Kidney tubule cell (primary cell): ENCODE results near the gene C9orf153.
"Not testable (repeated sequence)": the region's sequence is repeated elsewhere in the genome, so short reads cannot be mapped to it uniquely, and the experiment has no call there.

ENCODE experiments used
- DNase-seq: peaks from one replicate; pipeline ENCODE4 v3.0.0-alpha.2; 2018; ENCODE audit warnings: low spot score

The C9orf153 gene

GRCh38 chr9:86263876-86264275 is 4.4 kb upstream of the C9orf153 start:
- no peak for DNase-seq

GRCh38 chr9:86262492-86262891 is 3.0 kb upstream of the C9orf153 start:
- DNase-seq: no peak

GRCh38 chr9:86257391-86257790 is 2.1 kb downstream of the C9orf153 start:
- no peak for DNase-seq

- no peak for DNase-seq
Measured at GRCh38 chr9:86256653-86257052, 2.8 kb downstream of the C9orf153 start.

GRCh38 chr9:86253577-86253976 is 5.9 kb downstream of the C9orf153 start:
- DNase-seq: no peak

- DNase-seq: no peak
Measured at GRCh38 chr9:86252870-86253269, 6.6 kb downstream of the C9orf153 start.

GRCh38 chr9:86250123-86250522 is 9.3 kb downstream of the C9orf153 start:
- DNase-seq: no peak

- DNase-seq: no peak
Measured at GRCh38 chr9:86248746-86249145, 10.7 kb downstream of the C9orf153 start.

GRCh38 chr9:86246752-86247161 is 12.7 kb downstream of the C9orf153 start:
- no peak for DNase-seq

- DNase-seq: no peak
Measured at GRCh38 chr9:86242071-86242470, 17.4 kb downstream of the C9orf153 start.

GRCh38 chr9:86241216-86241615 is 18.2 kb downstream of the C9orf153 start:
- no peak for DNase-seq

GRCh38 chr9:86238861-86239770 is 20.3 kb downstream of the C9orf153 start:
- DNase-seq: peak; percentile 10

GRCh38 chr9:86230858-86231257 is 28.6 kb downstream of the C9orf153 start:
- DNase-seq: no peak

- DNase-seq: no peak
Measured at GRCh38 chr9:86222667-86223066, 36.8 kb downstream of the C9orf153 start.

GRCh38 chr9:86219606-86220005 is 39.9 kb downstream of the C9orf153 start:
- DNase-seq: no peak

- DNase-seq: no peak
Measured at GRCh38 chr9:86217076-86217755, 42.2 kb downstream of the C9orf153 start.

GRCh38 chr9:86207193-86207592 is 52.3 kb downstream of the C9orf153 start:
- no peak for DNase-seq

GRCh38 chr9:86202338-86202882 is 57.0 kb downstream of the C9orf153 start:
- DNase-seq: peak; percentile 60

- no peak for DNase-seq
Measured at GRCh38 chr9:86201474-86202337, 57.8 kb downstream of the C9orf153 start.

GRCh38 chr9:86200599-86201162 is 58.8 kb downstream of the C9orf153 start:
- DNase-seq: no peak

GRCh38 chr9:86193088-86193487 is 66.4 kb downstream of the C9orf153 start:
- DNase-seq: no peak

GRCh38 chr9:86190700-86191099 is 68.8 kb downstream of the C9orf153 start:
- not testable (repeated sequence) for DNase-seq
